G401 (cell line): Measurements from ENCODE around the gene ALCAM. TPM values are rescaled to one million over a fixed set of nuclear protein-coding genes. Genes with fewer than 3 reads are reported as not detected.

Experiments
- DNase-seq: peaks from one replicate; pipeline ENCODE4 v3.0.0-alpha.2; 2015; ENCODE audit warnings: low spot score
- in situ Hi-C: cut with HindIII; loops from 2 replicates; pipeline ENCODE4 v1.10.0; 2016; ENCODE audit warnings: low sequenced_read_pairs, mixed read lengths
- total RNA-seq: library from RNA; depleted of rRNA; stranded (reverse); fragments of >200 nt; shearing (Covaris generic); gene quantifications from 2 replicates; pipeline ENCODE4 v1.2.3, GENCODE V29; 2014

ALCAM gene
- total RNA-seq, 1 experiment from 2014 or later: 0.24 TPM

- in situ Hi-C loops: no loop called here
- DNase-seq: no peak
Measured at GRCh38 chr3:105608623-105609022, 241.9 kb downstream of the ALCAM start.

- in situ Hi-C loops: no loop called here
- no peak for DNase-seq
Measured at GRCh38 chr3:105610473-105610872, 243.8 kb downstream of the ALCAM start.

GRCh38 chr3:105611304-105612192 is 244.8 kb downstream of the ALCAM start:
- in situ Hi-C loops: no loop called here
- no peak for DNase-seq

GRCh38 chr3:105613120-105613519 is 246.4 kb downstream of the ALCAM start:
- DNase-seq: no peak
- in situ Hi-C loops: no loop called here

GRCh38 chr3:105614288-105615030 is 247.8 kb downstream of the ALCAM start:
- DNase-seq: no peak
- in situ Hi-C loops: no loop called here

GRCh38 chr3:105615814-105616213 is 249.1 kb downstream of the ALCAM start:
- in situ Hi-C loops: no loop called here
- DNase-seq: no peak

- in situ Hi-C loops: no loop called here
Measured at GRCh38 chr3:105616374-105617121, 249.8 kb downstream of the ALCAM start.

GRCh38 chr3:105618556-105618955 is 251.8 kb downstream of the ALCAM start:
- DNase-seq: no peak
- in situ Hi-C loops: no loop called here

More at GRCh38 chr3:105616374-105617121, 249.8 kb downstream of the ALCAM start:
- DNase-seq: no peak

GRCh38 chr3:105619651-105620050 is 252.9 kb downstream of the ALCAM start:
- DNase-seq: no peak
- in situ Hi-C loops: no loop called here

GRCh38 chr3:105620236-105620635 is 253.5 kb downstream of the ALCAM start:
- DNase-seq: no peak
- in situ Hi-C loops: no loop called here

- in situ Hi-C loops: no loop called here
- DNase-seq: no peak
Measured at GRCh38 chr3:105622169-105622568, 255.5 kb downstream of the ALCAM start.
